Prostate gland (tissue), 2 donors: Measurements from ENCODE around the gene MAP4. TPM values are rescaled to one million over a fixed set of nuclear protein-coding genes. Genes with fewer than 3 reads are reported as not detected.

ENCODE experiments used
- DNase-seq: peaks from one replicate; pipeline ENCODE4 v3.0.0-alpha.2; 2019; ENCODE audit warnings: low spot score
- H3K27ac ChIP-seq, 2 donors: fragments of 200-600 bp; sonication (generic); 2 replicates each; pipeline ENCODE4 v1.5.1; 2017 to 2019
- H3K27me3 ChIP-seq: fragments of 200-600 bp; sonication (generic); replicated peaks from 2 replicates; pipeline ENCODE4 v1.5.1; 2019; ENCODE audit not compliant: insufficient read depth
- H3K36me3 ChIP-seq, 2 donors: fragments of 200-600 bp; sonication (generic); 1 replicate in 1 of 2; 2 replicates in 1 of 2; pipeline versions ENCODE4 v1.5.1 to v1.8.1; 2017 to 2019
- H3K4me1 ChIP-seq: fragments of 200-600 bp; sonication (generic); replicated peaks from 2 replicates; pipeline ENCODE4 v1.5.1; 2019
- H3K4me3 ChIP-seq, 2 donors: fragments of 200-600 bp; sonication (generic); 2 replicates each; pipeline ENCODE4 v1.5.1; 2017 to 2019
- H3K9me3 ChIP-seq: fragments of 200-600 bp; sonication (generic); 2 replicates; pipeline ENCODE4 v1.5.1; 2017
- CTCF ChIP-seq, 4 experiments: fragments of 200-600 bp in 2 of 4; fragments of 450-650 bp in 2 of 4; sonication (generic) in 2 of 4; IDR thresholded peaks; 1 replicate in 3 of 4; 2 replicates in 1 of 4; pipeline ENCODE4 v1.5.1; 2016 to 2019; ENCODE audit warnings: antibody characterized with exemption in 4 of 4, mild to moderate bottlenecking in 2 of 4, moderate library complexity in 2 of 4
- POLR2A ChIP-seq: fragments of 450-650 bp; IDR thresholded peaks from one replicate; pipeline ENCODE4 v1.6.1; 2016; ENCODE audit warnings: antibody characterized with exemption, mild to moderate bottlenecking
- POLR2AphosphoS5 ChIP-seq: sonication (generic); formaldehyde crosslinking; IDR thresholded peaks from one replicate; pipeline ENCODE4 v1.6.1; 2017; ENCODE audit warnings: antibody characterized with exemption
- WGBS: methylation state at CpG from one replicate; pipeline ENCODE4 v1.1.5; 2018; 5-methylcytosine and 5-hydroxymethylcytosine counted together
- intact Hi-C: fragments of 100-400 bp; cut with DNase I; formaldehyde crosslinking; loops from one replicate; pipeline ENCODE4 v1.14.2; 2022
- total RNA-seq, 2 donors: library from RNA; depleted of rRNA; stranded (reverse); fragments of >200 nt; gene quantifications; one replicate each; pipeline ENCODE4 v1.1.0, GENCODE V29; 2016

The MAP4 gene
- total RNA-seq, 2 donors from 2014 or later: 74.3 to 230 TPM

- intact Hi-C loops: no loop called here
- no peak for TF ChIP-seq POLR2AphosphoS5
- no peak for TF ChIP-seq POLR2A
- TF ChIP-seq CTCF (IDR thresholded peaks at IDR 0.05): no peak
- DNase-seq: no peak
- no peaks in the 10 kb centered on the region for H3K36me3 ChIP-seq
- 92% methylated on average over 3 of the region's 3 CpGs for WGBS
- H3K4me3 ChIP-seq: no peak overlapping the region
- H3K27me3 ChIP-seq: no peaks in the 10 kb centered on the region
- H3K27ac ChIP-seq: no peak overlapping the region
- no peaks in the 10 kb centered on the region for H3K9me3 ChIP-seq
- no peaks in the 10 kb centered on the region for H3K4me1 ChIP-seq
These were observed 118.3 kb downstream of the MAP4 start for GRCh38 chr3:47897954-47898353.

GRCh38 chr3:47896736-47897135, 119.5 kb downstream of the MAP4 start:
- H3K36me3 ChIP-seq: no peaks in the 10 kb centered on the region
- WGBS: 94% methylated on average over 3 of the region's 3 CpGs

GRCh38 chr3:47895241-47895640, 121.0 kb downstream of the MAP4 start:
- H3K36me3 ChIP-seq: no peaks in the 10 kb centered on the region

More at GRCh38 chr3:47896736-47897135, 119.5 kb downstream of the MAP4 start:
- TF ChIP-seq CTCF (IDR thresholded peaks at IDR 0.05) (no peak), POLR2A (no peak), POLR2AphosphoS5 (no peak)
- DNase-seq: no peak
- Histone ChIP-seq H3K27me3 (no peaks in the 10 kb centered on the region), H3K27ac (no peak overlapping the region), H3K4me3 (no peak overlapping the region), H3K9me3 (no peaks in the 10 kb centered on the region), H3K4me1 (no peaks in the 10 kb centered on the region)
- intact Hi-C loops: no loop called here

GRCh38 chr3:47892286-47893040, 123.8 kb downstream of the MAP4 start:
- intact Hi-C loops: no loop called here
- no peaks in the 10 kb centered on the region for H3K9me3 ChIP-seq
- TF ChIP-seq POLR2A (no peak), CTCF (IDR thresholded peaks at IDR 0.05) (no peak), POLR2AphosphoS5 (no peak)
- H3K4me3 ChIP-seq: no peak overlapping the region
- no peaks in the 10 kb centered on the region for H3K4me1 ChIP-seq
- no peaks in the 10 kb centered on the region for H3K36me3 ChIP-seq
- no peaks in the 10 kb centered on the region for H3K27me3 ChIP-seq
- 93% methylated on average over 15 of the region's 15 CpGs for WGBS
- no peak overlapping the region for H3K27ac ChIP-seq
- DNase-seq: no peak

More at GRCh38 chr3:47895241-47895640, 121.0 kb downstream of the MAP4 start:
- H3K9me3 ChIP-seq: no peaks in the 10 kb centered on the region
- H3K27me3 ChIP-seq: no peaks in the 10 kb centered on the region
- TF ChIP-seq POLR2A (no peak), CTCF (IDR thresholded peaks at IDR 0.05) (no peak), POLR2AphosphoS5 (no peak)
- no peak for DNase-seq
- no peak overlapping the region for H3K27ac ChIP-seq
- H3K4me3 ChIP-seq: no peak overlapping the region
- intact Hi-C loops: no loop called here
- WGBS: 99% methylated on average over 3 of the region's 3 CpGs
- no peaks in the 10 kb centered on the region for H3K4me1 ChIP-seq

- Histone ChIP-seq H3K27ac (peak overlapping the region; percentile 5 to 27), H3K4me3 (no peak overlapping the region), H3K4me1 (no peaks in the 10 kb centered on the region), H3K36me3 (no peaks in the 10 kb centered on the region), H3K9me3 (no peaks in the 10 kb centered on the region), H3K27me3 (no peaks in the 10 kb centered on the region)
- DNase-seq: no peak
- TF ChIP-seq POLR2A (no peak), CTCF (IDR thresholded peaks at IDR 0.05) (no peak), POLR2AphosphoS5 (no peak)
- intact Hi-C loops: no loop called here
- WGBS: 85% methylated on average over 3 of the region's 3 CpGs
These were observed 124.6 kb downstream of the MAP4 start for GRCh38 chr3:47891613-47892005.
